Gastrocnemius medialis (tissue), 4 donors: ENCODE measurements around the gene KCNAB2. TPM values are rescaled to one million over a fixed set of nuclear protein-coding genes. Genes with fewer than 3 reads are reported as not detected.

ENCODE experiments used
- ATAC-seq, 2 donors: fragments of 150-250 bp; one replicate each; pipeline ENCODE4 v1.9.1; 2016
- DNase-seq, 2 donors: peaks; one replicate each; pipeline ENCODE4 v3.0.0-alpha.2; 2019
- H3K27ac ChIP-seq, 4 donors: fragments of 200-600 bp; sonication (generic); 1 replicate in 1 of 4; 2 replicates in 3 of 4; pipeline ENCODE4 v1.5.1; 2016 to 2018; ENCODE audit warnings: mild to moderate bottlenecking in 2 of 4, moderate library complexity in 1 of 4
- H3K27me3 ChIP-seq, 3 donors: fragments of 200-600 bp; sonication (generic) in 2 of 3; 1 replicate in 1 of 3; 2 replicates in 2 of 3; pipeline versions ENCODE4 v1.5.1 to v1.6.0; 2016 to 2019; ENCODE audit warnings: mild to moderate bottlenecking in 1 of 3, moderate library complexity in 1 of 3
- H3K36me3 ChIP-seq, 2 donors: fragments of 200-600 bp; sonication (generic) in 1 of 2; one replicate each; pipeline ENCODE4 v1.5.1; 2017 to 2018
- H3K4me1 ChIP-seq, 2 donors: fragments of 200-600 bp; sonication (generic) in 1 of 2; one replicate each; pipeline ENCODE4 v1.5.1; 2016 to 2017; ENCODE audit warnings: mild to moderate bottlenecking in 2 of 2
- H3K4me3 ChIP-seq, 4 donors: fragments of 200-600 bp; sonication (generic) in 3 of 4; 1 replicate in 1 of 4; 2 replicates in 3 of 4; pipeline ENCODE4 v1.5.1; 2016 to 2019; ENCODE audit warnings: mild to moderate bottlenecking in 2 of 4
- H3K9me3 ChIP-seq, 3 donors: fragments of 200-600 bp; sonication (generic) in 2 of 3; 1 replicate in 1 of 3; 2 replicates in 2 of 3; pipeline ENCODE4 v1.5.1; 2016 to 2019
- POLR2A ChIP-seq, 2 donors: fragments of 450-650 bp; IDR thresholded peaks; one replicate each; pipeline ENCODE4 v1.6.1; 2017; ENCODE audit warnings: antibody characterized with exemption in 2 of 2, mild to moderate bottlenecking in 2 of 2, moderate library complexity in 2 of 2
- in situ Hi-C, 4 donors: fragments of 200-750 bp; cut with MboI; loops; one replicate each; pipeline versions ENCODE4 v1.15.0 to v1.8.0; 2017; ENCODE audit warnings: low sequenced_read_pairs in 4 of 4
- intact Hi-C: fragments of 100-400 bp; cut with DNase I; formaldehyde crosslinking; loops from one replicate; pipeline ENCODE4 v1.15.1; 2023; ENCODE audit warnings: low total_unique reads
- total RNA-seq, 4 donors: library from RNA; depleted of rRNA; stranded (reverse); fragments of >200 nt; gene quantifications; one replicate each; pipeline versions ENCODE4 v1.1.0 to v1.2.3, GENCODE V29; 2016
- TF ChIP-seq, protein P1 (sequence below), 5 experiments: fragments of 450-650 bp in 3 of 5; fragments of 200-600 bp in 2 of 5; sonication (generic) in 2 of 5; IDR thresholded peaks in 4 of 5; conservative IDR thresholded peaks in 1 of 5; 1 replicate in 4 of 5; 2 replicates in 1 of 5; pipeline ENCODE4 v1.5.1; 2016 to 2019; ENCODE audit warnings: antibody characterized with exemption in 5 of 5, mild to moderate bottlenecking in 3 of 5, moderate library complexity in 3 of 5

Gene KCNAB2
- total RNA-seq, 4 donors from 2014 or later, result 2.8 to 7.8 (median 4.5) TPM

DNA sequence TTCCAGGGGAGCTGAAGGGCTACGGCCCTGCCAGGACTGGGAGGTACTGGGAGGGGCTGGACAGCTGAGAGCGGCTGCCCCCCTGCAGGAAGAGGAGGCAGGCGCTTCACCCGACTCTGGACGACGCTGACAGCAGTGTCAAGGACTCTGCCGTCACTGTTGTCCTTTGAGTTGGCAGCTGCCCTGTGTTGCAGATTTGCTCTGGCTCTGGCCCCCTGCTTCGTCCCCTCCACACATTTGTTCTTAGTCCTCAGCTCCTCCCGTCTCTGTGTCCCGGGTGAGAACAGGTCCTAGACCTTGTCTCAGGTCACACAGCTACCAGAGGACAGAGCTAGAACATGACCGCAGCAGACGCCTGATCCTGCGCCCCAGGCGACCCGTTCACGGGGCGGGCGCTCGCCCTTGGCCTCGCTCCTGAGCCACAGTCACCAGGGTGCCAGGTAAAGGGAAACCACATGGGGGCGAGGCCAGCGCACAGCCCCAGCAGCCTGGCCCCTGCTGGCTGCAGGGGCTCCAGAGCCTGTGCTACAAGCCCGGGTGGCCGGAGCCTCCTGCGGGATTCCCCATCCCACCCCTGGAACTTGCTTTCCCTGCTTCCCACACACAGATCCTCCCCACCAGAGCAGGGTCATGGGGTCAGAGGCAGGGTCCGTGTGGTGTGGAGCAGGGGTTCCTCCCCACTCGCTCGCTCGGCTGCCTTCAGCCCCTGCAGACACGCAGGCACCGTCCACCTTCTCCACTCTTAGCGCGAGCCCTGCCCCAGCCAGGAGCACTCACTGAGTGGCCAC lies 42.8 kb upstream of the KCNAB2 start:
- ATAC-seq (peak; percentile 43 to 60), DNase-seq (peak in 1 of 2 donors; percentile 72)
- TF ChIP-seq, protein P1, sequence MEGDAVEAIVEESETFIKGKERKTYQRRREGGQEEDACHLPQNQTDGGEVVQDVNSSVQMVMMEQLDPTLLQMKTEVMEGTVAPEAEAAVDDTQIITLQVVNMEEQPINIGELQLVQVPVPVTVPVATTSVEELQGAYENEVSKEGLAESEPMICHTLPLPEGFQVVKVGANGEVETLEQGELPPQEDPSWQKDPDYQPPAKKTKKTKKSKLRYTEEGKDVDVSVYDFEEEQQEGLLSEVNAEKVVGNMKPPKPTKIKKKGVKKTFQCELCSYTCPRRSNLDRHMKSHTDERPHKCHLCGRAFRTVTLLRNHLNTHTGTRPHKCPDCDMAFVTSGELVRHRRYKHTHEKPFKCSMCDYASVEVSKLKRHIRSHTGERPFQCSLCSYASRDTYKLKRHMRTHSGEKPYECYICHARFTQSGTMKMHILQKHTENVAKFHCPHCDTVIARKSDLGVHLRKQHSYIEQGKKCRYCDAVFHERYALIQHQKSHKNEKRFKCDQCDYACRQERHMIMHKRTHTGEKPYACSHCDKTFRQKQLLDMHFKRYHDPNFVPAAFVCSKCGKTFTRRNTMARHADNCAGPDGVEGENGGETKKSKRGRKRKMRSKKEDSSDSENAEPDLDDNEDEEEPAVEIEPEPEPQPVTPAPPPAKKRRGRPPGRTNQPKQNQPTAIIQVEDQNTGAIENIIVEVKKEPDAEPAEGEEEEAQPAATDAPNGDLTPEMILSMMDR (IDR thresholded peaks at IDR 0.05 in 4 of 5, conservative IDR thresholded peaks at IDR 0.05 in 1 of 5), result peak in 1 of 5 experiments; percentile 17
- peak; percentile 23 to 46 for TF ChIP-seq POLR2A (IDR thresholded peaks at IDR 0.05)
- no peak overlapping the region for H3K4me3 ChIP-seq
- H3K27me3 ChIP-seq, result peaks cover 0 to 4% (median 0%) of the 10 kb centered on the region in 3 donors
- H3K4me1 ChIP-seq, result no peaks in the 10 kb centered on the region
- intact Hi-C loops (loop anchor here (1.0 kb wide), 1 partner anchor 11 kb away; no protein-coding TSS in a partner anchor), in situ Hi-C loops (no loop called here)
- peak overlapping the region; percentile 68 to 83 (median 72) for H3K27ac ChIP-seq
- no peaks in the 10 kb centered on the region for H3K36me3 ChIP-seq
- H3K9me3 ChIP-seq, result no peaks in the 10 kb centered on the region

DNA sequence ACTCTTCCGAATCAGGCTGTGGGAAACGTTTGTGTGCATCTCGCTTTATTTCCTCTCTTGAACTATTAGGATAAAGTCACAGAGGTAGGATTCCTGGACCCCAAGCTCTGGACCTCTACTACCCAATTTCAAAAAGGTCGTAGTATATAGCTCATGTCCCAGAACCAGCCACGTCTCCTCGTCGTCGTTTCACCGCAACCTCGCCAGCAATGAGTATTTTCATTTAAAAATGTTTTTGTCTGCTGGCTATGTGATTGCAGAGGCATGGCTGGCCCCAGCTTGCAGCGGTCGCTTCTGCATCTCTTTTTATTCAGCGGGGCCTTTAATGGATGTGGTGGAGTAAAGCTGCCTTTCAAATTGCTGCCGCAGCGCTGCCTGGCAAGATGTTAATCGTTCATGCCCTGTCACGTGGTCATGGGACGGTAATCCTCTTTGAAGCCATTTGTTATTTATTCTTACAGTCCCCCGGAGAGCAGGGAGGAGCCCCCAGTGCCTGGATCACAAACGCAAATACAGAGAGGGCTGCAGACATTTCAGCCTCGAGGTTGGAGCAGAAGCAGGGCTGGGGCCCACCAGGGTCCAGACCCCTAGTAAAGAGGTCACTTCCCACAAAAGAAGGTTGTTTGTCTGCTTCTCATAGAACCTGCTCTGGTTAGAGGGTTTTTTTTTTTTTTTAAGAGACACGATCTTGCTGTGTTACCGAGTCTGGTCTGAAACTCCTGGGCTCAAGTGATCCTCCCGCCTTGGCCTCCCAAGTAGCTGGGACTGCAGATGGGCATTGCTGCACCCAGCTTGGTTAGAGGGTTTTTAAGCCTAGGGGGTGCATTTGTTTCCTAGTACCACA lies 41.9 kb upstream of the KCNAB2 start:
- intact Hi-C loops (no loop called here), in situ Hi-C loops (no loop called here)
- ATAC-seq (no peak), DNase-seq (no peak)
- H3K27me3 ChIP-seq, result peaks cover 0 to 4% (median 0%) of the 10 kb centered on the region in 3 donors
- H3K4me3 ChIP-seq, result no peak overlapping the region
- H3K4me1 ChIP-seq, result no peaks in the 10 kb centered on the region
- no peaks in the 10 kb centered on the region for H3K36me3 ChIP-seq
- H3K9me3 ChIP-seq, result no peaks in the 10 kb centered on the region
- H3K27ac ChIP-seq, result peak overlapping the region; percentile 68 to 83 (median 72)
- TF ChIP-seq POLR2A (IDR thresholded peaks at IDR 0.05), result no peak
- TF ChIP-seq, protein P1 (IDR thresholded peaks at IDR 0.05 in 4 of 5, conservative IDR thresholded peaks at IDR 0.05 in 1 of 5), result no peak

GRCh38 chr1:6004412-6005123 lies 41.1 kb upstream of the KCNAB2 start:
- intact Hi-C loops, result no loop called here
- peak overlapping the region in 2 of 4 donors; percentile 32 to 72 for H3K27ac ChIP-seq

More at GRCh38 chr1:6004412-6005123, 41.1 kb upstream of the KCNAB2 start:
- in situ Hi-C loops, result no loop called here
- Histone ChIP-seq H3K27me3 (peaks cover 0 to 4% (median 0%) of the 10 kb centered on the region in 3 donors), H3K9me3 (no peaks in the 10 kb centered on the region), H3K4me3 (no peak overlapping the region), H3K4me1 (no peaks in the 10 kb centered on the region), H3K36me3 (no peaks in the 10 kb centered on the region)
- DNase-seq, result no peak
- ATAC-seq, result no peak
- TF ChIP-seq, protein P1 (IDR thresholded peaks at IDR 0.05 in 4 of 5, conservative IDR thresholded peaks at IDR 0.05 in 1 of 5), result no peak
- TF ChIP-seq POLR2A (IDR thresholded peaks at IDR 0.05), result no peak
